SH-SY5Y (cell line): ENCODE measurements around the gene ACKR4.

Source experiments
- GATA2 ChIP-seq: IDR thresholded peaks from 2 replicates; pipeline ENCODE4 v1.6.1; 2011; ENCODE audit warnings: mild to moderate bottlenecking, low read depth, low read length
- GATA3 ChIP-seq: IDR thresholded peaks from 2 replicates; pipeline ENCODE4 v1.6.1; 2011; ENCODE audit warnings: low read depth, mild to moderate bottlenecking, low read length, moderate library complexity

GRCh38 chr3:132650153-132650552 lies 53.1 kb downstream of the ACKR4 start:
- TF ChIP-seq GATA2 (no peak), GATA3 (no peak)
